OCI-LY3 (cell line): ENCODE results near the gene LIPC.

Experiments
- EZH2phosphoT487 ChIP-seq: fragments of 200-600 bp; shearing (Covaris generic); IDR thresholded peaks from 2 replicates; pipeline ENCODE4 v1.6.1; 2018; ENCODE audit warnings: antibody characterized with exemption, mixed run types, low read depth
- TF ChIP-seq, protein P1 (sequence below): fragments of 200-600, 300-600 bp; sonication (generic); IDR thresholded peaks from 2 replicates; pipeline ENCODE4 v1.5.1; 2014; ENCODE audit warnings: antibody characterized with exemption, low read length, low read depth

- TF ChIP-seq, protein P1, sequence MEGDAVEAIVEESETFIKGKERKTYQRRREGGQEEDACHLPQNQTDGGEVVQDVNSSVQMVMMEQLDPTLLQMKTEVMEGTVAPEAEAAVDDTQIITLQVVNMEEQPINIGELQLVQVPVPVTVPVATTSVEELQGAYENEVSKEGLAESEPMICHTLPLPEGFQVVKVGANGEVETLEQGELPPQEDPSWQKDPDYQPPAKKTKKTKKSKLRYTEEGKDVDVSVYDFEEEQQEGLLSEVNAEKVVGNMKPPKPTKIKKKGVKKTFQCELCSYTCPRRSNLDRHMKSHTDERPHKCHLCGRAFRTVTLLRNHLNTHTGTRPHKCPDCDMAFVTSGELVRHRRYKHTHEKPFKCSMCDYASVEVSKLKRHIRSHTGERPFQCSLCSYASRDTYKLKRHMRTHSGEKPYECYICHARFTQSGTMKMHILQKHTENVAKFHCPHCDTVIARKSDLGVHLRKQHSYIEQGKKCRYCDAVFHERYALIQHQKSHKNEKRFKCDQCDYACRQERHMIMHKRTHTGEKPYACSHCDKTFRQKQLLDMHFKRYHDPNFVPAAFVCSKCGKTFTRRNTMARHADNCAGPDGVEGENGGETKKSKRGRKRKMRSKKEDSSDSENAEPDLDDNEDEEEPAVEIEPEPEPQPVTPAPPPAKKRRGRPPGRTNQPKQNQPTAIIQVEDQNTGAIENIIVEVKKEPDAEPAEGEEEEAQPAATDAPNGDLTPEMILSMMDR = no peak
- no peak for TF ChIP-seq EZH2phosphoT487
These were observed 53.2 kb downstream of the LIPC start for GRCh38 chr15:58484791-58485600.
